ENCODE results near the gene CFAP410.
A peak's percentile ranks its signal among the peaks of the same experiment; 100 is the strongest.

The CFAP410 gene

DNA sequence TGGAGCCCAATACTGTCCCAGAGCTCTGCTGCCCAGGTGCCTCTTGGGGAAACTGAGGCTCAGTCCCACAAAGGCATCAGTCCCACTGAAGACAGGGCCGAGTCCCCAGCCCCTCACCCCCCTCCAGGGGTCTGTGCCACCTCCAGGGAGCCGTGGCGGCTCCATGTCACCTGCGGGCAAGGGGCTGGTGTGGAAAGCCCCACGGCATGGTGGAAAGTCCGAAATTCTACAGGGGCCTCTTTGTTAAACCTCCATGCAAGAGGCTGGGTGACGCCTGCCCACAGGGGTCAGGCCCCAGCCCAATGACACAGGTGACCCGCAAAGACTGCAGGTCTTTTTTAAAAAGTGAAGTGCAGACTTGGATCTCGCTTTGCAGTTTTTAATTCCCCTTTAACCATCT lies 56.8 kb downstream of the CFAP410 start:
- no peak for DNase-seq

DNA sequence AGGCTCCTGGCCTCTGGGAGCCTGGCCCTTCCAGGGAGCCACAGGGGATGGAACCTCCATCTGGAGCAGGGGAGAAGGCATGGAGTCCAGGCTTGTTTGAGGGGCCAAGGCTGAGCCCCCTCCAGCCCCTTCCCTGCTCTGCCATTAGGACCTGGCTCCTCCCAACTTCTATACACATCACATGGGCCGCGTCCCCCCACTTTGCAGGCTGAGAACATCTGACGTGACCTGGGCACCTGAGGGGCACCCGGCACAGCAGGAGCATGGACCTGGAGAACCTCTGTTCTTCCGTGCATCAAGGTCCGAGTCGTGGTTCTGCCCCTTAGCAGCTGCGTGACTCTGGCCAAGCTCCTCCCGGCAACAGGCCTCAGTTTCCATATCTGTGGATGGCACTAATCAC lies 57.4 kb downstream of the CFAP410 start:
- DNase-seq = no peak

DNA sequence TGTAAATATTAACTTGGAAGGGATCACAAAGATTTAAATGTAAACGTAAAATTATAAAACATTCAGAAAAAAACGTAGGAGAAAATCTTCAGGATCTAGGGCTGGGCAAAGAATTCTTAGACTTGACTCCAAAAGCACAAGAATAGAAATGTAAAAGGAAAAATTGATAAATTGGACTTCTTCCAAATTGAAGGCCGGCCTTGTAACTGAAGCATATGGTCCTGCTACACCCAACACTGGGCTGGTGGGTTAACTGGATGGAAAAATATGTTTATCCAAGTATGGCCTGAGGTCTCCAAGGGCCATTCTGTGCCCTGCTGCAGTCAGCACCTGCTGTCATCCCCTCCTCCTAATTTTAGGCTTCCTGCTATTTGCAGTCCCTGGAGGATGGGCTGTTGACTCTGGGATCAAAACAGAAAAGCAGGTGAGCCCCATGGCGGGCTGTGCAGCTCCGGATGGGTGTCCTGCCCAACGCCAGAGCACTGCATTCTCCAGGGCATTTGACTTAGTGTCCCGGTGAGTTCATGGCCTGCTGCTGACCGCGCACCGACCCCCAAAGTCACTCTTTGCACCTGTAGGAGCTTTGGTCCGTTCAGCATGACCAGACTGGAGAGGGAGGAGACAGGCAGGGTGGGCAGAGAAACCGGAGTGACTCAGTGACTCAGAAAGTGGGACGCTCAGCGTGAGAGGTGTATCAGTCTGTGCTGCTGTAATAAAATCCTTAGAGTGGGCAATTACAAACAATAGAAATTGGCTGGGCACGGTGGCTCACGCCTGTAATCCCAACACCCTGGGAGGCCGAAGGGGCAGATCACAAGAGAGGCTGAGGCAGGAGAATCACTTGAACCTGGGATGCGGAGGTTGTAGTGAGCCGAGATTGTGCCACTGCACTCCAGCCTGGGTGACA lies 59.6 kb downstream of the CFAP410 start:
- peak; percentile 11 for DNase-seq
